ENCODE data around the gene TPRN.

Gene TPRN

DNA sequence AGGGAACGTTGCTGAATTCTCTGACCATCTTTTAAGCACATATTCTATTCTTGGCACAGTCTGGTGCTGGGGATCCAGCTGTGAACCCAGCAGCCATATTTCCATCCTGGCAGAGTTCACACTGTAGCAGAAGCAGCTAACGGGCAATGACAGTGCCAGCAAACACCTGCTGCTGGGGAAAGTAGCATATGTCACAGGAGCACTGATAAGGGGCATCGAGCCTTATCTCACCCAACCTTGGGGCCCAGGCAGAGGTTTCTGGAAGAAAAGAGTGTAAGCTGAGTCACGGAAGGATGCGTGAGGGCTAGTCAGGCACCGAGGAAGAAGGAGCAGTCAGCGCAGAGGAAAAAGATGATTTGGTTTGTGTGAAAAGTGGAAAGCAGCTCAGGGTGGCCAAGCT lies 6.1 kb upstream of the TPRN start:
- no peak for DNase-seq

DNA sequence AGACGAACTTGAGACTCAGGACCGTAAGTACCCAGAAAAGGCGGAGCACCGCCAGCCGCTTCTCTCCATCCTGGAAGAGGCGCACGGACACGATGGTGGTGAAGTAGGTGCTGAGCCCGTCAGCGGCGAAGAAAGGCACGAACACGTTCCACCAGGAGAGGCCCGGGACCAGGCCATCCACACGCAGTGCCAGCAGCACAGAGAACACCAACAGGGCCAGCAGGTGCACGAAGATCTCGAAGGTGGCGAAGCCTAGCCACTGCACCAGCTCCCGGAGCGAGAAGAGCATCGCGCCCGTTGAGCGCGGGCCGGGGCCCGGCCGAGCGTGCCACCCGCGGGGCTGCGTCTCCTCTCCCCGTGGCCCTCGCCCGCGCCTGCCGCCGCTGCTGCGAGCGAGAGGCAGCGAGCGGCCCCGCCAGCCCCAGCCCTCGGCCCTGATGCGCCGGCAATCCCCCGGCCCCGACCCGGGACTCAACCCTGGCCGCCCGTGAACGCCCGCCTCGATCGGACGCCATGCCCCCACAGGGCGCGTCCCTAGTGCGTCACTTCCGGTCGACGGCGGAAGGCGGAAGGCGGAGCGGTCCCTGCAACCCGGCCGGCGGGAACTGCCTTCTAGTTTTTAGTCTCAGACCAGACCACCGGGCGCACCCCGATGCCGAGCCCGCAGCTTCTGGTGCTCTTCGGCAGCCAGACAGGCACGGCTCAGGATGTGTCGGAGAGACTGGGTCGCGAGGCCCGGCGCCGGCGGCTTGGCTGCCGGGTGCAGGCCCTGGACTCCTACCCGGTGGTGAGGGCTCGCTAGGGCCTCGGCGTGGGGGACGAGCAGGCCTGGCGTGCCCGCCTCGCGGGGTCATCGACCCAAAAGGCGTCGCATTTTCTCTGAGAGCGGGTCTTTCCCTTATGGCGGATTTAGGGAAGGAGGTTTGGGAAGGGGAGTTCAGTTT lies 4.9 kb upstream of the TPRN start, which contains the start of the genes NDOR1 and TMEM203:
TSS of gene NDOR1 (plus strand) at position 575 of the 944 bp plus-strand sequence. CDS start at position 653, 78 bp downstream.
TSS of gene TMEM203 (minus strand) at position 523 of the 944 bp plus-strand sequence. CDS start at position 289, 234 bp downstream.
- peak; percentile 51 for DNase-seq

- DNase-seq, result no peak
Measured at GRCh38 chr9:137204731-137205125, 4.2 kb upstream of the TPRN start.

- no peak for DNase-seq
Measured at GRCh38 chr9:137202966-137203365, 2.4 kb upstream of the TPRN start.

GRCh38 chr9:137201205-137201868 lies 796 bp upstream of the TPRN start:
- DNase-seq, result no peak

- no peak for DNase-seq
Measured at GRCh38 chr9:137199411-137200121, 975 bp downstream of the TPRN start.

- no peak for DNase-seq
Measured at GRCh38 chr9:137198902-137199283, 1.6 kb downstream of the TPRN start.

DNA sequence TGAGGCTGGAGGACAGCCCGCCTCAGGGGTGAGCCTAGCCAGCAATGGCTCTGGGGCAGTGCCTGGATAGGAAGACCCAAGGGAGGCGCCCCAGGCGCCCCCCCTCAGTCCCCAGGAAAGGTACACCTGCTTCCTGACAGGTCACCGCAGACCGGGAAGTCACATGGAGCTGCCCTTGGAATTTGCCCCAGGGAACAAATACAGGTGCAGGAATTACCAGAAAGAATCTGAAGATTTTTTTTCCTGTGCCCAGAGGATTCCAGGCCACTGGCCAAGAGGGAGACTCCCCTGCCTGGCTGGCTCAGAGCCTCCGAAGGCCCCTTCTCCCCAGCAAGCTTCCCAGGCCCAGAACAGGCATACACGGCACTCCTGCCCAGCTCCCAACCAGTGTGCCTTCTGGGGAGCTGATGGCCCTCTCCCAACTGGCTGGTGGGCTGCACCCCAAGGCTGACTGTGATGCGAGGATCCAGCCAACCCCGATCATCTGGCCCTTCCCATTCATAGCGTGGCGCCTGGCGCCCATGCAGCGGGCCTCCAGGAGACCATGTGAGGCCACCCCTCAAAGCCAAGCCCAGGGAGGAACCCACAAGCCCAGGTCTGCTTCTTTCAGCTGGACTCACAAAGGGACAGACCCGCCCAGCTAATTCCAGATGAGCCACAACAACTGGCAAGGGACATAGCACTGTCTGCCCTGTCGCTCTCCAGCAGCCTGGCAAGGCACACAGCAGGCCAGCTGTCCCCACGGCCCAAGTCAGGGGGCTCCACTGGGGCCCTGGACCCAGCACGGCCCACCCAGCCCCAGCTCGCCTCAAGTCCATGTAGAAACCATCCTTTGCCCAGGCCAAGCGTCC lies 2.3 kb downstream of the TPRN start:
- DNase-seq, result no peak

DNA sequence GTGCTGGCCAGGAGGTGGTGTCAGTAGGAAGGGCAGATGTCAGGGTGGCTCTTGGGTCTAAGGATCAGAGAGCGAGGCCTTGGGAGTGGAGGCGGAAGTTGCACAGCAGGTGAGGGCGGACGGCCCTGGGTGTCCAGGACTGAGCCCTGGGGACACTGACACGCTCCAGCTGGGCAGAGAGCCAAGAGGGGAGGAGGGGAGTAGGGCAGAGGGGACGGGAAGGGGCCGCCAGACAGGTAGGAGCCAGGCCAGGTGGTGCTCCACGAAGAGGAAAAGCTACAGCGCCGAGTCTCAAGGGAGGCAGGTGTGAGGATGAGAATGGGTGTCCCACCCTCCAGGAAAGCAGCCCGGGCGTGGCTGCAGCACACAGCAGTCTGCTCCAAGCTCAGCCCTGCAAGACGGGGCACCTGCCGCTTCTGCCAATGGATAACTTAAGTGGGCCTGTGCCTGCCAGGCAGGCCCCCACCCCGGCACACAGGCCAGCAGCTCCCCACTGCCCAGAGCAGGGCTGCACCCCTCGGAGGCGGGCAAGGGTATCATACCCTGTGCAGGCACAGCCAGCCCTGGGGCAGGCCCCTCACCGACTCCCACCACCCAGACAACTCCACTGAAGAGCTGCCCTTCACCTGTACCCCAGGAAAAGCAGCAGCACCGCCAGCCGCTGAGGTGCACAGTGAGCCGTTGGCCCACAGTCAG lies 4.9 kb downstream of the TPRN start:
- DNase-seq, result no peak

DNA sequence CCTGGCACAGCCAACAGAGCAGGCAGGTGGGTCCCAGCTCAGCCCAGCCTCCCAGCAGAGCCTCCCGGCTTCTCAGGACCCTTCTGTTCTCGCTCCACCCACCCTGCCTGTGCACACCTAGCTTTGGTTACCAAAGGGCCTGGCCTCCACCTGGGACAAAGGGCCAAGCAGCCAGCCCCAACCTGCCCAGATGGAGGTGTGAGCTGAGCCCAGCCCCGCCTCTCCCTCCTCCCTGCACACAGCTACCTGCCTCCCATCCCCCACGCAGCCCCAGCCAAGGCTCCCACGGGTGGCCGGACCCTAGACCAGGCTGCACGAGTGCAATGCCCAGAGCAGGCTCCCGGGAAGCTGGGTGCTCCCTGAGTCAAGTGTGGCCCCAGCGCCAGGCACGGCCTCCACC lies 5.6 kb downstream of the TPRN start:
- no peak for DNase-seq

DNA sequence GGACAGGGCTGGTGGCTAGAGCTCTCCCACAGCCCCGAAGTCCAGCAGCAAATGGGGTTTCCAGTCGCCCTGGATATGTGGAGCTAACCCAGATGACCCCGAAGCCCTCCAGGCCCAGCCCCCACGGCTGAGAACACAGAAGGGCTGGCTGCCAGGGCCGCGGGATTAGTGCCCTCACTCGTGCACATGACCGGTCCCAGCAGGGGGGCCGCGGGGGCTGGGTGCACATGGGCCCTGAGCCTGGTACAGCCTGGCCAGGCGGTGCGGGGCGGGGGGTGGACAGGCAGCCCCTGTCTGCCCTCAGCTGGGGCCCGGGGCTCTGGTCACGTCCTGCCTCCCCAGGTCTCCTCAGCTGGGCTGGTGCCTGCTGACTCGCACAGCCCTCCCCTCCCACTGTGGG lies 6.2 kb downstream of the TPRN start:
- DNase-seq, result no peak

GRCh38 chr9:137193771-137194170 lies 6.8 kb downstream of the TPRN start:
- no peak for DNase-seq

DNA sequence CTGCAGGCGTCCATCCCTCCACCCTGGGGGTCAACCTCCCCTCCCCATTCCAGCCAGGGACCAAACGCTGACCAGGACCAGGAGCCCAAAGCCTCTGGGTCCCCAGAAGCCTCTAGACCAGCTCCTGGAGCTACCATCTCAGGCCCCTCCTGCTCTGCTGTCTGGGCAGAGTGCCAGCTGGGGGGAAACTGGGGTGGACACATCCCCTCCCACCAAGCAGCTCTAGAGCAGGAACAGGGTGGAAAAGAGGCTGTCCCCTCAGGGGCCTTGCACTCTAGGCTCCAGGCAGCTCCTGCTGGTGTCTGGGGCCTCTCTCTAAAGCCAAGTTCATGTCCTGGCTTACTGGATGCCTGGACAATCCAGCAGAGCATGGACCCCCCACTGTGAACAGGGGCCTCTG lies 7.7 kb downstream of the TPRN start:
- DNase-seq, result no peak

DNA sequence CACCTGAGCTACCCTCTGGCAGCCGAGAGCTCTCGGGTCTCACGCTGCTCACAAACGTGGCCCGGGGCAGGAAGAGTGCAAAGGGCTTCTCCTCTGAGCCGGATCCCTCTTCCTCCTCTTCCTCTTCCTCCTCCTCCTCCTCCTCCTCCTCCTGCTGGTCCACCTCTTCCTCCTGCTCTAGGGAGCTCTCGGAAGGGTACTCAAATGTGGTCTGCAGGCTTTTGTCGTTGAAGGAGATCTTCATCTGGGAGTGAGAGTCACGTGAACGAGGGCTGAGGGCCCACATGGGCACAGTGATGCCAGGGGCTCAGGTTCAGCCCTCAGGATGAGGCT lies 8.1 kb downstream of the TPRN start:
- no peak for DNase-seq

GRCh38 chr9:137191691-137192447 lies 8.7 kb downstream of the TPRN start:
- no peak for DNase-seq

DNA sequence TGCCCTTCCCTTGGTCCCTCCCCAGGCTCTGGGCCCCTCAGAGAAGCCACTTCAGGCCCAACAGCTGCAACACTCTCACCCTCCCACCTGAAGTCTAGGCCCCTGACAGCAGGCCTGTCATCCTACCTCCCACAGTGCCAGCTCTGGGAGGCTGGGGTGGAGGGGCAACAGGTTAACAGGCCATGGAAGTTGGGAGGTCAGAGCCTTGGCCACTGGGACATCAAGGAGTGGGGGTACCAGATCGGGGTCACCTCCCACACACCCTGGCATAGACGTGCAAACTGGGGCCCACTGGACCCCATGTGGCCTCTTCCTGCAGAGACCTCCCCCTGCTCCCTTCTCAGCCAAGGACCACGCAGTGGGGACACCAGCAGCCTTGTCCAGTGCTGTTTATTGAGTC lies 9.3 kb downstream of the TPRN start:
- DNase-seq, result no peak

GRCh38 chr9:137190315-137190856 lies 10.2 kb downstream of the TPRN start:
- DNase-seq, result no peak

DNA sequence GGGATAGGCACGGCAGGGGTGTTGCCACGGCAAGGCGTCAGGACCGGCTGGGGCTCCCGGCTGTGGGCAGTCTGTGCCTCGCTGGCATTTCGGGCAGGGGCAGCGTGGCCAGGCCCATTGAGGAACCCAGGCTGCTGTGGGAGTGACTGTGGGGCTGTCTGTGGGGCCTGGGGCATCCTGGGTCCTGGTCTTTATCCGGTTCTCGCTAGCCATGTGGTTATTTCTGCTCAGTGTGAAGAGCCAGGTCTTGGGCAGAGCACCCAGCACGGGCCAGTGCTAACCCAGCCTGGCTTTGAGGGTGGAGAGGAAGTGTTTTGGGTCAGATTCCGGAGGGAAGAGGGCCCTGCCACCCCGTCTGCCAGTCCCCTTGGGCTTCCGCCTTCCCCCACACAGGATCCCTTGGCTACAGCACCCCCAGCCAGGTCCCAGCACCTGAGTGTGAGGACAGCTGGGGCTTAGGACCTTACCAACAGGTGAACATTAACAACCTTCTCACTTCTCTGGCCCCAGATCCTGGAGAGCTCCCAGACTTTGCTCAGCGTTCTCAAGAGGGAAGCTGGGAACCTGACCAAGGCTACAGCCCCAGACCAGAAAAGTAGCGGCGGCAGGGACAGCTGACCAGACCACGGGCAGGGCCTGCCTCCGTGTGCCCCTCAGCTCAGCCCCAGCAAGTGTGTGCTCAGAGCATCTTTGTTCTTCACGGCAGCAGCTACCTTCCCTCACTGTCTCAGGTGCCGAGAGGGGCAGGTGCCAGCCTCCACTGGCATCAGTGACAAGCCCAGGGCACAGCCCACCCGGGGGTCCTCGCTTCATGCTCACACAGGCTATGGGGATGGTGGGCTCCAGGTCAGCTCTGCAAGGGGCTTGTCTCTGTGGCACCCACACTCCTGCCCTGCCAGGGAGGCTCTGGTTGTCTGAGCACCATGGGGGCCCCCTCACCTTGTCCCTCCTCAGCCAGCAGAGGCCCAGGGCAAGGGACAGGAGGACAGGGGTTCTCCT lies 10.9 kb downstream of the TPRN start:
- no peak for DNase-seq

GRCh38 chr9:137188490-137189296 lies 11.8 kb downstream of the TPRN start, which contains the start of the genes ANAPC2 and SSNA1:
ANAPC2 (minus strand) TSS chr9:137188560; CDS start chr9:137188532, 28 bp downstream.
SSNA1 (plus strand) TSS chr9:137188676; CDS start chr9:137188727, 51 bp downstream.
- peak; percentile 44 for DNase-seq
